Measurements from ENCODE around the gene BCL7A. TPM values are rescaled to one million over a fixed set of nuclear protein-coding genes. Genes with fewer than 3 reads are reported as not detected.

BCL7A gene
- total and polyA plus RNA-seq, 9 of the 15 experiments (the other 6 are each of a cell fraction or from before 2014, with no cell fraction given), result 0.25 to 21.9 (median 14.9) TPM

DNA sequence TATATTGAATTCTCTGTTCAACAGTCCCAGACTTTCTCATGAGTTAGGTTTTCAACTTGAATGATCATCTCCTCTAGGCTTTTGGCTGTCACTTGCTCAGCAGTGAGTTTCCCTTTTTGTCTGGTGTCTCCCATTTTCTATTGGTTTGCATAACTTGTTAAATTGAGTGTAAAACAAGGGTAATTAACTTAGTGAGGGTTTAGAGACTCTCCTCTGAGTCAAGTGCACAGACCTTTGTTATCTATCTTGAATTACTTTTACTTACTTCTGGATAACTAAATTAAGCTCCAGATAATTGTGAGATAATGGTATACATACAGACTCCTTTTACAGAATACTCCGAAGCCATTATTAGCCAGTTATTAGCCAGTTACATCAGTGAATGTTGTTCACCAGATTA, 78.9 kb downstream of the BCL7A start:
- in situ Hi-C loops (cut with MboI), result no loop called here

More for the DNA sequence above, 78.9 kb downstream of the BCL7A start:
- ChIA-PET CTCF (ENCODE audit: low intra/inter-chr PET ratio) (interaction anchor here (0.6 kb wide), 1 partner anchor 47 kb away, joined by 4 read pairs; no protein-coding TSS in a partner anchor), POLR2A (interaction anchor here (0.6 to 1.1 kb wide), 3 partner anchors 12 to 16 kb away, joined by 3 to 6 read pairs (median 5); no protein-coding TSS in a partner anchor)
- Histone ChIP-seq H2AFZ (ENCODE audit: low read depth, low read length) (no peak overlapping the region), H3K27ac (ENCODE audit: extremely low read depth, low read depth, low read length) (no peak overlapping the region), H3K79me2 (ENCODE audit: control insufficient read depth, insufficient read depth, low read length) (peaks cover 96% of the 10 kb centered on the region), H3K9me3 (replicated peaks; ENCODE audit: control insufficient read depth, insufficient read depth, low read depth, low read length) (0 out of 2 replicates have a peak, but pooled peaks cover 2% of the 10 kb centered on the region), H3K36me3 (ENCODE audit: control insufficient read depth, insufficient read depth, low read length) (peaks cover 28% of the 10 kb centered on the region; the same call in 2 of the 3 replicates), H3K9me1 (ENCODE audit: control insufficient read depth, insufficient read depth, low read length) (no peaks in the 10 kb centered on the region), H3K27me3 (ENCODE audit: control insufficient read depth in 2 of 2, insufficient read depth in 2 of 2, low read length in 2 of 2) (no peaks in the 10 kb centered on the region), H3K4me1 (replicated peaks in 1 of 2; ENCODE audit: control insufficient read depth in 2 of 2, insufficient read depth in 2 of 2, low read length in 2 of 2) (peaks cover 41 to 49% of the 10 kb centered on the region in 2 experiments), H4K20me1 (replicated peaks; ENCODE audit: control insufficient read depth, insufficient read depth, low read length) (peaks cover 11% of the 10 kb centered on the region), H3K4me3 (no peak overlapping the region), H3K4me2 (ENCODE audit: insufficient read depth, low read length) (no peak overlapping the region), H3K9ac (ENCODE audit: insufficient read depth in 1 of 2, low read depth in 2 of 2, low read length in 2 of 2) (no peak overlapping the region)
- TF ChIP-seq, protein P1, sequence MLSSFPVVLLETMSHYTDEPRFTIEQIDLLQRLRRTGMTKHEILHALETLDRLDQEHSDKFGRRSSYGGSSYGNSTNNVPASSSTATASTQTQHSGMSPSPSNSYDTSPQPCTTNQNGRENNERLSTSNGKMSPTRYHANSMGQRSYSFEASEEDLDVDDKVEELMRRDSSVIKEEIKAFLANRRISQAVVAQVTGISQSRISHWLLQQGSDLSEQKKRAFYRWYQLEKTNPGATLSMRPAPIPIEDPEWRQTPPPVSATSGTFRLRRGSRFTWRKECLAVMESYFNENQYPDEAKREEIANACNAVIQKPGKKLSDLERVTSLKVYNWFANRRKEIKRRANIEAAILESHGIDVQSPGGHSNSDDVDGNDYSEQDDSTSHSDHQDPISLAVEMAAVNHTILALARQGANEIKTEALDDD (IDR thresholded peaks at IDR 0.05), result peak; percentile 63; the same call in 1 of the 2 replicates
- TF ChIP-seq NCOA2 (IDR thresholded peaks at IDR 0.05; ENCODE audit: partially characterized antibody in 2 of 2), result no peak
- TF ChIP-seq, protein P2, sequence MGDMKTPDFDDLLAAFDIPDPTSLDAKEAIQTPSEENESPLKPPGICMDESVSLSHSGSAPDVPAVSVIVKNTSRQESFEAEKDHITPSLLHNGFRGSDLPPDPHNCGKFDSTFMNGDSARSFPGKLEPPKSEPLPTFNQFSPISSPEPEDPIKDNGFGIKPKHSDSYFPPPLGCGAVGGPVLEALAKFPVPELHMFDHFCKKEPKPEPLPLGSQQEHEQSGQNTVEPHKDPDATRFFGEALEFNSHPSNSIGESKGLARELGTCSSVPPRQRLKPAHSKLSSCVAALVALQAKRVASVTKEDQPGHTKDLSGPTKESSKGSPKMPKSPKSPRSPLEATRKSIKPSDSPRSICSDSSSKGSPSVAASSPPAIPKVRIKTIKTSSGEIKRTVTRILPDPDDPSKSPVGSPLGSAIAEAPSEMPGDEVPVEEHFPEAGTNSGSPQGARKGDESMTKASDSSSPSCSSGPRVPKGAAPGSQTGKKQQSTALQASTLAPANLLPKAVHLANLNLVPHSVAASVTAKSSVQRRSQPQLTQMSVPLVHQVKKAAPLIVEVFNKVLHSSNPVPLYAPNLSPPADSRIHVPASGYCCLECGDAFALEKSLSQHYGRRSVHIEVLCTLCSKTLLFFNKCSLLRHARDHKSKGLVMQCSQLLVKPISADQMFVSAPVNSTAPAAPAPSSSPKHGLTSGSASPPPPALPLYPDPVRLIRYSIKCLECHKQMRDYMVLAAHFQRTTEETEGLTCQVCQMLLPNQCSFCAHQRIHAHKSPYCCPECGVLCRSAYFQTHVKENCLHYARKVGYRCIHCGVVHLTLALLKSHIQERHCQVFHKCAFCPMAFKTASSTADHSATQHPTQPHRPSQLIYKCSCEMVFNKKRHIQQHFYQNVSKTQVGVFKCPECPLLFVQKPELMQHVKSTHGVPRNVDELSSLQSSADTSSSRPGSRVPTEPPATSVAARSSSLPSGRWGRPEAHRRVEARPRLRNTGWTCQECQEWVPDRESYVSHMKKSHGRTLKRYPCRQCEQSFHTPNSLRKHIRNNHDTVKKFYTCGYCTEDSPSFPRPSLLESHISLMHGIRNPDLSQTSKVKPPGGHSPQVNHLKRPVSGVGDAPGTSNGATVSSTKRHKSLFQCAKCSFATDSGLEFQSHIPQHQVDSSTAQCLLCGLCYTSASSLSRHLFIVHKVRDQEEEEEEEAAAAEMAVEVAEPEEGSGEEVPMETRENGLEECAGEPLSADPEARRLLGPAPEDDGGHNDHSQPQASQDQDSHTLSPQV (IDR thresholded peaks at IDR 0.05), result 0 out of 2 replicates have a peak, but pooled peaks have one; percentile 18
- intact Hi-C loops (cut with micrococcal nuclease), result no loop called here
- BruUV-seq (replicated peaks), result no TSS peak
- FAIRE-seq (no peak), DNase-seq (ENCODE audit: extremely low read depth in 1 of 4, low spot score in 3 of 4) (no peak), ATAC-seq (no peak)
- WGBS (ENCODE audit: insufficient coverage, low coverage, missing lambda C conversion rate), result 73% methylated on average over 1 of the region's 1 CpG
